Panc1 (cell line): ENCODE results near the gene NIPBL. TPM values are rescaled to one million over a fixed set of nuclear protein-coding genes. Genes with fewer than 3 reads are reported as not detected.

Experiments used
- ATAC-seq: fragments of 200-7000 bp; cut with Tn5 transposase; 2 replicates; pipeline ENCODE4 v1.9.1; 2020; ENCODE audit warnings: mild to moderate bottlenecking, moderate library complexity
- BruUV-seq: library from RNA; stranded (reverse); fragments of 400-500 nt; replicated peaks from 2 replicates; lab custom pipeline; 2021; lab: Mats Ljungman, UMichigan
- CTCF ChIA-PET: fragments of 300-600 bp; sonication (Branson Sonifier 250); formaldehyde crosslinking; loops from one replicate; lab custom pipeline; 2022; ENCODE audit warnings: antibody characterized with exemption; lab: Charles Lee
- POLR2A ChIA-PET: fragments of 300-600 bp; sonication (Branson Sonifier 250); formaldehyde crosslinking; loops from one replicate; lab custom pipeline; 2022; ENCODE audit warnings: antibody characterized with exemption; lab: Charles Lee
- DNase-seq: peaks from one replicate; pipeline ENCODE4 v3.0.0-alpha.2; 2010; ENCODE audit warnings: low read depth, low spot score
- H3K27ac ChIP-seq: 2 replicates; pipeline ENCODE4 v1.5.1; 2011; ENCODE audit warnings: mild to moderate bottlenecking, low read length, inconsistent platforms
- H3K27me3 ChIP-seq: fragments of 200-500 bp; sonication (Bioruptor generic); 2 replicates; pipeline ENCODE4 v1.6.0; 2014; ENCODE audit warnings: low read length, inconsistent platforms; ENCODE audit not compliant: control insufficient read depth, insufficient read depth
- H3K36me3 ChIP-seq: fragments of 200-500 bp; sonication (Bioruptor generic); 2 replicates; pipeline ENCODE4 v1.5.1; 2014; ENCODE audit warnings: inconsistent platforms, mild to moderate bottlenecking, low read length, moderate library complexity; ENCODE audit not compliant: control insufficient read depth, insufficient read depth
- H3K4me1 ChIP-seq: 2 replicates; pipeline ENCODE4 v1.5.1; 2011; ENCODE audit warnings: inconsistent platforms, mild to moderate bottlenecking, low read length, moderate library complexity; ENCODE audit not compliant: control insufficient read depth, insufficient read depth
- H3K4me3 ChIP-seq, 2 experiments: 2 replicates each; pipeline ENCODE4 v1.5.1; 2011 to 2012; ENCODE audit warnings: low read depth in 2 of 2, low read length in 2 of 2, mild to moderate bottlenecking in 2 of 2, inconsistent platforms in 1 of 2, moderate library complexity in 1 of 2
- H3K9me3 ChIP-seq: fragments of 200-500 bp; sonication (Bioruptor generic); 2 replicates; pipeline ENCODE4 v1.5.1; 2014; ENCODE audit warnings: low read depth, mild to moderate bottlenecking, inconsistent platforms, low read length, moderate library complexity; ENCODE audit not compliant: control insufficient read depth, insufficient read depth
- POLR2AphosphoS5 ChIP-seq: IDR thresholded peaks from 2 replicates; pipeline ENCODE4 v1.6.1; 2012; ENCODE audit warnings: mild to moderate bottlenecking, low read depth, low read length, moderate library complexity
- SIN3A ChIP-seq: IDR thresholded peaks from 2 replicates; pipeline ENCODE4 v1.6.1; 2012; ENCODE audit warnings: low read depth, mild to moderate bottlenecking, low read length, moderate library complexity, borderline replicate concordance; ENCODE audit not compliant: insufficient read depth
- TCF7L2 ChIP-seq: IDR thresholded peaks from 2 replicates; pipeline ENCODE4 v1.6.1; 2011; ENCODE audit warnings: mild to moderate bottlenecking, low read depth, low read length, inconsistent platforms
- in situ Hi-C: cut with HindIII; loops from 2 replicates; pipeline ENCODE4 v1.10.0; 2016; ENCODE audit warnings: low sequenced_read_pairs, low pct_unique_long_range_greater_than_20kb
- intact Hi-C: fragments of 100-400 bp; cut with micrococcal nuclease; formaldehyde crosslinking; loops from one replicate; pipeline ENCODE4 v1.10.0; 2022; ENCODE audit not compliant: unreplicated experiment
- total RNA-seq: library from RNA; stranded (reverse); gene quantifications from one replicate; pipeline ENCODE4 v1.2.1, GENCODE V29; 2021; ENCODE audit not compliant: unreplicated experiment
- TF ChIP-seq, protein P1 (sequence below), 2 experiments: IDR thresholded peaks; 2 replicates each; pipeline ENCODE4 v1.6.1; 2011 to 2012; ENCODE audit warnings: low read depth in 2 of 2, control low read depth in 1 of 2, low read length in 1 of 2, mild to moderate bottlenecking in 1 of 2, moderate library complexity in 1 of 2; ENCODE audit not compliant: insufficient read depth in 1 of 2
- TF ChIP-seq, protein P2 (sequence below): fragments of 450-650 bp; IDR thresholded peaks from 2 replicates; pipeline ENCODE4 v1.5.1; 2017; ENCODE audit warnings: mild to moderate bottlenecking

NIPBL gene
- total RNA-seq, 1 experiment from 2014 or later = 41.6 TPM

DNA sequence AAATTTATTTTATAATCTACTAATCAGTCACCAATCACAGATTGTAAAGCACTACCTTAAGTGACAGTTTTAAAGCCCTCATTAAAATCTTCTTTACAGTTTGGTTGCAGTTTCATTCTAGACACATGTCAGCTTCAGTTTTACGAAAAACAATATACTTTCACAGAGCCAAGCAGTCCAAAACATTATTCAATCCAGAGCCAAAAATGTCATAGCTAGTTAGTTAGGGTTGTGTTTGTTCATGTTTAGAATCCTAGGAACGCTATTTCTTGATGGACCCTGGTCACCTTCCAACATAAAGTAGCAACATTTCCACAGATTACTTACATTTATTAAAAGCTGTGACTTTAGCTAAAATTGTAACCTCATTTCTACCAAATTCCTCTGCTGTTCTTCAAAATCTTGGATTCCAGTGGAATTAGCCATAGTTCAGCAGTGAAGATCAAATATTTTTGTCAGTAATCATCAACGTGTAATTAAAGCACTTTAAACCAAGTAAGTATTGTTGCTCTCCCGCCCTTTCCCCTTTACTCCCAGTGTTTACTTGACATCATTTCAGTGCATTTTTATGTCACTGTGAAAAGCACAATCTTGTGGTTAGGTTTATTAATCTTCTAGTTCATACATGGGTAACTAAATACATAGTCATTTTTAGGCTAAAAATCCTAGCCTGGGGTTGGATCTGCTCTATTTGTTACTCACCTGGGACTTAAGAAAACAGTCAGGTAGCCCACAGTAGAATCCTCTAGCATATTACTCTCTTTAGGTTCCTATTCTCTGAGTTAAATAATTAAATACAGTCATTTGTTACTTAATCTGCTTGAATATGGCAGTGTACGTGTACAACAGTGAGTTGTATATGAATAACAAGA is 74.3 kb downstream of the NIPBL start:
- Histone ChIP-seq H3K4me3 (no peak overlapping the region), H3K36me3 (no peaks in the 10 kb centered on the region), H3K27ac (no peak overlapping the region), H3K27me3 (no peaks in the 10 kb centered on the region), H3K4me1 (peaks cover 9% of the 10 kb centered on the region; the same call in 1 of the 2 replicates), H3K9me3 (no peaks in the 10 kb centered on the region)
- in situ Hi-C loops = no loop called here
- intact Hi-C loops = no loop called here
- no peak for TF ChIP-seq SIN3A
- TF ChIP-seq POLR2AphosphoS5 = no peak
- TF ChIP-seq, protein P1, sequence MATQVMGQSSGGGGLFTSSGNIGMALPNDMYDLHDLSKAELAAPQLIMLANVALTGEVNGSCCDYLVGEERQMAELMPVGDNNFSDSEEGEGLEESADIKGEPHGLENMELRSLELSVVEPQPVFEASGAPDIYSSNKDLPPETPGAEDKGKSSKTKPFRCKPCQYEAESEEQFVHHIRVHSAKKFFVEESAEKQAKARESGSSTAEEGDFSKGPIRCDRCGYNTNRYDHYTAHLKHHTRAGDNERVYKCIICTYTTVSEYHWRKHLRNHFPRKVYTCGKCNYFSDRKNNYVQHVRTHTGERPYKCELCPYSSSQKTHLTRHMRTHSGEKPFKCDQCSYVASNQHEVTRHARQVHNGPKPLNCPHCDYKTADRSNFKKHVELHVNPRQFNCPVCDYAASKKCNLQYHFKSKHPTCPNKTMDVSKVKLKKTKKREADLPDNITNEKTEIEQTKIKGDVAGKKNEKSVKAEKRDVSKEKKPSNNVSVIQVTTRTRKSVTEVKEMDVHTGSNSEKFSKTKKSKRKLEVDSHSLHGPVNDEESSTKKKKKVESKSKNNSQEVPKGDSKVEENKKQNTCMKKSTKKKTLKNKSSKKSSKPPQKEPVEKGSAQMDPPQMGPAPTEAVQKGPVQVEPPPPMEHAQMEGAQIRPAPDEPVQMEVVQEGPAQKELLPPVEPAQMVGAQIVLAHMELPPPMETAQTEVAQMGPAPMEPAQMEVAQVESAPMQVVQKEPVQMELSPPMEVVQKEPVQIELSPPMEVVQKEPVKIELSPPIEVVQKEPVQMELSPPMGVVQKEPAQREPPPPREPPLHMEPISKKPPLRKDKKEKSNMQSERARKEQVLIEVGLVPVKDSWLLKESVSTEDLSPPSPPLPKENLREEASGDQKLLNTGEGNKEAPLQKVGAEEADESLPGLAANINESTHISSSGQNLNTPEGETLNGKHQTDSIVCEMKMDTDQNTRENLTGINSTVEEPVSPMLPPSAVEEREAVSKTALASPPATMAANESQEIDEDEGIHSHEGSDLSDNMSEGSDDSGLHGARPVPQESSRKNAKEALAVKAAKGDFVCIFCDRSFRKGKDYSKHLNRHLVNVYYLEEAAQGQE (IDR thresholded peaks at IDR 0.05; ENCODE audit: insufficient read depth in 1 of 2, low read depth in 2 of 2, low read length in 1 of 2) = no peak
- TF ChIP-seq TCF7L2 = no peak
- POLR2A ChIA-PET = no interaction called here
- BruUV-seq = no TSS peak
- ATAC-seq (no peak), DNase-seq (no peak)
- CTCF ChIA-PET = no interaction called here

DNA sequence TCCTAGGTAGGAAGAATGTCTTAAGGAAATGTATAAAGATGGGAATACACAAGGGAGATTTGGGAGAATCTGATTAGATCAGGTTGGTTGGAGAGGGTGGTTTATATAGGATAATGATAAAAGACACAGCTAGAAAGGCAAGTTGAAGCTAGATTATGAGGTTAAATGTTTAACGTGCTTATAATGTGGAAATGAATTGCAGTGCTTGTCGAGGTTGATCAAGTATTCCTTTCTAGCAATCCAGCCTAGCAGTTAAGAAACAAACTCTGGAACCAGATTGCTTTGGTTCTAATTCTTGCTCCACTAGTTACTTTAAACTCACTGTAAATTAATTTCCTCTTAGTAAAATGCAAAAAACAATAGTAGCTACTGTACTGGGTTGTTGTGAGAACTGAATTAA is 76.5 kb downstream of the NIPBL start:
- Histone ChIP-seq H3K4me3 (no peak overlapping the region), H3K36me3 (peaks cover 2% of the 10 kb centered on the region; the same call in 1 of the 2 replicates), H3K27me3 (no peaks in the 10 kb centered on the region), H3K4me1 (peaks cover 4% of the 10 kb centered on the region; the same call in 1 of the 2 replicates), H3K9me3 (no peaks in the 10 kb centered on the region), H3K27ac (no peak overlapping the region)
- intact Hi-C loops = no loop called here
- DNase-seq (no peak), ATAC-seq (no peak)
- ChIA-PET POLR2A (interaction anchor here (0.6 kb wide), 1 partner anchor 78 kb away, joined by 3 read pairs; no protein-coding TSS in a partner anchor), CTCF (no interaction called here)
- TF ChIP-seq, protein P2, sequence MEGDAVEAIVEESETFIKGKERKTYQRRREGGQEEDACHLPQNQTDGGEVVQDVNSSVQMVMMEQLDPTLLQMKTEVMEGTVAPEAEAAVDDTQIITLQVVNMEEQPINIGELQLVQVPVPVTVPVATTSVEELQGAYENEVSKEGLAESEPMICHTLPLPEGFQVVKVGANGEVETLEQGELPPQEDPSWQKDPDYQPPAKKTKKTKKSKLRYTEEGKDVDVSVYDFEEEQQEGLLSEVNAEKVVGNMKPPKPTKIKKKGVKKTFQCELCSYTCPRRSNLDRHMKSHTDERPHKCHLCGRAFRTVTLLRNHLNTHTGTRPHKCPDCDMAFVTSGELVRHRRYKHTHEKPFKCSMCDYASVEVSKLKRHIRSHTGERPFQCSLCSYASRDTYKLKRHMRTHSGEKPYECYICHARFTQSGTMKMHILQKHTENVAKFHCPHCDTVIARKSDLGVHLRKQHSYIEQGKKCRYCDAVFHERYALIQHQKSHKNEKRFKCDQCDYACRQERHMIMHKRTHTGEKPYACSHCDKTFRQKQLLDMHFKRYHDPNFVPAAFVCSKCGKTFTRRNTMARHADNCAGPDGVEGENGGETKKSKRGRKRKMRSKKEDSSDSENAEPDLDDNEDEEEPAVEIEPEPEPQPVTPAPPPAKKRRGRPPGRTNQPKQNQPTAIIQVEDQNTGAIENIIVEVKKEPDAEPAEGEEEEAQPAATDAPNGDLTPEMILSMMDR = no peak
- no peak for TF ChIP-seq POLR2AphosphoS5
- in situ Hi-C loops = no loop called here
- BruUV-seq = no TSS peak
